GM18951 (cell line): ENCODE data around the gene ACTN4.
A peak's percentile ranks its signal among the peaks of the same experiment; 100 is the strongest.

Source experiments
- POLR2A ChIP-seq: IDR thresholded peaks from 4 replicates; pipeline ENCODE4 v1.6.1; 2011; ENCODE audit warnings: mild to moderate bottlenecking; ENCODE audit not compliant: insufficient read length, insufficient read depth; ENCODE audit errors: extremely low read depth
- in situ Hi-C: fragments of 300-500 bp; cut with MboI; formaldehyde crosslinking; loops from one replicate; pipeline ENCODE4 v1.12.0; 2022; ENCODE audit warnings: low sequenced_read_pairs, mixed read lengths, inconsistent platforms; ENCODE audit not compliant: unreplicated experiment

The ACTN4 gene

GRCh38 chr19:38626401-38626800 lies 21.0 kb upstream of the ACTN4 start:
- TF ChIP-seq POLR2A = no peak

GRCh38 chr19:38629568-38629967 lies 17.9 kb upstream of the ACTN4 start:
- no peak for TF ChIP-seq POLR2A
- in situ Hi-C loops = no loop called here

More at GRCh38 chr19:38626401-38626800, 21.0 kb upstream of the ACTN4 start:
- in situ Hi-C loops = no loop called here

GRCh38 chr19:38631301-38631700 lies 16.1 kb upstream of the ACTN4 start:
- in situ Hi-C loops = loop anchor here (5.0 kb wide), 1 partner anchor 84 kb away; no protein-coding TSS in a partner anchor

DNA sequence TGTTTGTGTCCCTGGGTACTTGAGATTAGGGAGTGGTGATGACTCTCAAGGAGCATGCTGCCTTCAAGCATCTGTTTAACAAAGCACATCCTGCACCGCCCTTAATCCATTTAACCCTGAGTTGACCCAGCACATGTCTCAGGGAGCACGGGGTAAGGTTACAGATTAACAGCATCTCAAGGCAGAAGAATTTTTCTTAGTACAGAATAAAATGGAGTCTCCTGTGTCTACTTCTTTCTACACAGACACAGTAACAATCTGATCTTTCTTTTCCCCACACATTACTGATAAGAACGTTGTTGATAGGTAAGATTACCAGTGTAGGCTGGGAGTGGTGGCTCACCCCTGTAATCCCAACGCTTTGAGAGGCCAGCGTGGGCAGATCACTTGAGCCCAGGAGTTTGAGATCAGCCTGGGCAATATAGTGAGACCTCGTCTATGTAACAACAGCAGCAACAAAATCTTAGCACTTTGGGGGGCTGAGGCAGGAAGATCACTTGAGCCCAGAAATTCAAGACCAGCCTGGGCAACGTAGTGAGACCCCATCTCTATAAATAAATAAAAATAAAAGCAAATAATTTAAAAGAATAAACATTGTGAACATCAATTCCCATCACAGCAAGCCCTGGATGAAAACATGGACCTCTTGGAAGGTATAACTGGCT lies 15.5 kb upstream of the ACTN4 start:
- in situ Hi-C loops = loop anchor here (5.0 kb wide), 1 partner anchor 85 kb away; no protein-coding TSS in a partner anchor

DNA sequence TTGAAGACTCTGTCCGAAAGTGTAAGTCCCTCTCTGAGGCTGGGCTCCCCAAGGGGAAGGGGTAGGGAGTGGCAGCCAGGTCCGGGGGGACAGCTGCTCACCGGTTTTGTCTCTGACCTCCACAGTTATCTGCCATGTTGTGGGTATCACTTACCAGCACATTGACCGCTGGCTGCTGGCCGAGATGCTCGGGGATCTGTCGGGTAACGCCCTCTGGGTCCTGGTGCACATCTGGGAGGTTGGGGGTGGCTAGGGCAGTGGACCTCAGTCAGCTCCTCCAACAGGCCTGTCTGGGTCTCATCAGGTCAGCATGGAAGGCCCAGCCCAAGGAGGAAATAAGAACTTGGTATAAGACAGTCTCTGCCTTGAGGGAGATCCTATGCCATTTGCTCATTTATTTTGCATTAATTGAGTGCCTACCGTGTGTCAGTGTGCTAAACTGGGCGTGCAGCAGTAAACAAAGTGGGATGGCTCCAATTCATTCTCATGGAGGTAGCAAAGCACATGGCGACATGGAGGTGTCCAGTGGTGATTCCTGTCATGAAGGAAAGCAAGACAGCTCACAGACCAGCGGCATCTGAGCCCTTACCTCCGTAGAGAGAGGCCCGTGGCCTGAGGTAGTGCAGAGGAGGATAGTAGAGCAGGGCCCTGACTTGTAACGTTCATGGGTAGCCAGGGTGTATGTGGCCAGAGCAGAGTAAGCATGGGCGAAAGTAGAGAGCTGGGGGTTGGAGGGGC lies 14.8 kb upstream of the ACTN4 start:
- in situ Hi-C loops = loop anchor here (5.0 kb wide), 1 partner anchor 85 kb away; no protein-coding TSS in a partner anchor
- TF ChIP-seq POLR2A = no peak

DNA sequence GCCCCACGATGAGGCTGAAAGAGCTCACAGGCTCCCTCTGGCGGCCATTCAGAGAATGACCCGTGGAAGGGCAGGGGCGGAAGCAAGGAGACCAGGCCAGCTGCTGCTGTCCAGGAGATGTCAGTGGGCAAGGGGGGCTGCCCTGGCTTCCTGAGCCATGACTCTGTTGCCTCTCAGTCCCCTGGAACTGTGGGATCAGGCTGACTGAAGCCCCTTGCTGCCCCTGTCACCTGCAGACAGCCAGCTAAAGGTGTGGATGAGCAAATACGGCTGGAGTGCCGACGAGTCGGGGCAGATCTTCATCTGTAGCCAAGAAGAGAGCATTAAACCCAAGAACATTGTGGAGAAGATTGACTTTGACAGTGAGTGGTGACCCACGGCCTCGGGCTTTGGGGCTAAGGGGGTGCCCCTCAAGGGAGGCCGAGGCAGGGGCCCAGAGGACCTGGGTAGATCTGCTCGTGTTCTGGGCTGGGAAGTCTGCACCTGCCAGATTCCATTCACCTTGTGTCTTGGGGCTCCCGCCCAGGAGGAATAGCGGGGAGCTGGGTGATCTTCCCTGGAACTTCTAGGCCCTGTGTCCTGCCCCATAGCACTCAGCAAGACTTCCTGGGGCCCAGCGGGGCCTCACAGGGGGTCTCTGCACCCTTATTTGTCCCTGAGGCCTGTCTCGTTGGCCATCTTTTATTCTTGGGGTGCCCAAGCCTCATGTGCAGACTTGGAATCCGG lies 12.5 kb upstream of the ACTN4 start:
- in situ Hi-C loops = loop anchor here (5.0 kb wide), 1 partner anchor 88 kb away; no protein-coding TSS in a partner anchor
- TF ChIP-seq POLR2A = peak; percentile 34

- in situ Hi-C loops = no loop called here
- TF ChIP-seq POLR2A = no peak
Measured at GRCh38 chr19:38635483-38636399, 11.7 kb upstream of the ACTN4 start.

DNA sequence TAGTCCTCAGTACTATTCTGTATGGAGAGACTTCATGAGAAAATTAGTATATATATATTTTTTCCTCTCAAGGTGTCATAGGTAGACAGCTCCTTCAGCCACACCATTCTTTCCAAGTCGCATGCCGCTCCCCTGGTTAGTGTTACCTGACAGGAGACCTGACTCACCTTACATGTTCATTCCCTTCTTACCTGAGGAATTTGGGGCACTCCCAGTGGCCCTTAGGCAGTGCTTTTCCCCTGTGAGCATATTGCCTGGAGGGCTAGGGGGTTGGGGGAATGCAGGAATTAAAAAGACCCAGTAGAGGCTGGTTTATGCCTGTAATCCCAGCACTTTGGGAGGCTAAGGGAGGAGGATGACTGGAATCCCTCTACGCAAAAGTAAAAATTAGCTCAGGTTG lies 9.0 kb upstream of the ACTN4 start:
- in situ Hi-C loops = no loop called here

DNA sequence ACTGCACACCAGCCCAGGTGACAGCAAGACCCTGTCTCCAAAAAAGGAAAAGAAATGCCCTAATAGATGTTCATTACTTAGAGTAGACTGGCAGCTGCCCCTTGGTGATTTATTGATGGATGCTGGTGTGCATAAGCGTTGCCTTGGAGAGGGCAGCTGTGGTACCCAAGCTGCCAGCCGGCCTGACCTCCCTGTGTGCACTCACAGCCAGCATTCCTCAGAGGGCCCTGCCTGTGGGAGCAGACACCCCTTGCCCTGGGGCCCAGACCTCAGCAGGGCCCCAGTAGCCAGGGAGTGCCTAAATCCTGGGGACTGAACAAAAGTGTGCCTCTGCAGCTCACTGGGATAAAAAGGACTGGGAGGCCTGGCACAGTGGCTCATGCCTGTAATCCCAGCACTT lies 7.8 kb upstream of the ACTN4 start:
- no peak for TF ChIP-seq POLR2A
- in situ Hi-C loops = no loop called here

More for the DNA sequence above, 9.0 kb upstream of the ACTN4 start:
- TF ChIP-seq POLR2A = no peak

DNA sequence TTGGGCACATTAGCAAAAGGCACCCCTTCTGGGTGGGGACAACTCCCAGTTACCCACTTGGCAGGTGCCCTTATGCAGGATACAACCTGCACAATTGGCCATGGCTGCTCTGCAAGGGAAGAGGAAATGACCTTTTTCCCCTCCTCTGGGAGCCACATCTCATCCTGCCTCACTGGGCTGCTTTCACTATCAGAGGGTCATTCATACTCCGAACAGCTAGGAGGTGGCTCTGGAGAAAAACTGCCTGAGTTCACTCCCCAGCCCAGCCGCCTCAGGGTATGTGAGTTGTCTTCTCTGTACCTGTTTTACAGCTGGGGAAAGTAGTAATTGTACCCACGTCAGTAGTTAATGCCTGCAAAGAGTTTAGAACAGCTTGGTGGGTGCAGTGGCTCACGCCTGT lies 7.1 kb upstream of the ACTN4 start:
- in situ Hi-C loops = no loop called here
- TF ChIP-seq POLR2A = no peak

DNA sequence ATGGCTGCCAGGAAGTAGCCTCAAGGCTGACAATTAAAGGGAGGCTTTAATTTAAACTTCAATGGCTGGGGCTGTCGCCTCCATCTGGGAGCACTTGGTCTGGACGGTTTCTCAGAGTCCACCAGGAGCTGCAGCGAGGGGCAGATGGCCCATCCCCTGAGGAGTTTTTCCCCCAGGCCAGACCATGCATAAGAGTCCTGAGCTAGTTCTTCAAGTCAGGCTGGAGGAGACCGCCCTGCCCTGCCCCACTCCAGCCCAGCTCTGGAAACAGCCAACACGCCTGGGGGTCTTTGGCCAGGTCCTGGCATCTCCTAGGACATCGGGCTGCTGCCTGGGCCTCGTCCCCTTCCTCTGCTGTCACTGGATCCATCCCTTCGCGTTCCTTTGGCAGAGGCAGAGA lies 5.3 kb upstream of the ACTN4 start:
- in situ Hi-C loops = no loop called here
- no peak for TF ChIP-seq POLR2A

DNA sequence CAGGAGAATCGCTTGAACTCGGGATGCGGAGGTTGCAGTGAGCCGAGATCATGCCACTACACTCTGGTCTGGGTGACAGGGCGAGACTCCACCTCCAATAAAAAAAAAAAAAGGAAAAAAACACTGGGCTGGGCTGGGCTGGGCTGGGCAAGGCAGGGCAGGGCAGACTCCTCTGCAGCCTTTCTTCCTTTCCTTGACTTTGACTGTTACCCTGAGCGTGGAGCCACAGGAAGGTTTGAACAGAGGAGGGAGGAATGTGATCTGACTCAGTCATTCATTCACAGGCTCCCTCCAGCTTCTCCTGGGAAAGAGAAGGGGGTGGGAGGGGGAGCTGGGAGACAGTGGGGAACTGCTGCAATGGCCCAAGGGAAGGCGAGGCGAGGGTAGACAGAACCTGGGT lies 2.7 kb upstream of the ACTN4 start:
- in situ Hi-C loops = no loop called here

More for the DNA sequence above, 2.7 kb upstream of the ACTN4 start:
- TF ChIP-seq POLR2A = no peak
